Activated naive CD8-positive, alpha-beta T cell treated with anti-CD3 and anti-CD28 coated beads, Interleukin-2, amount 10 ng/mL, durations not matched to agents 7 days and 5 days (primary cell): ENCODE measurements around the gene TRMT10A. TPM values are rescaled to one million over a fixed set of nuclear protein-coding genes. Genes with fewer than 3 reads are reported as not detected.

Experiments used
- ATAC-seq: fragments of 150-1000 bp; cut with Tn5 transposase; one replicate; pipeline ENCODE4 v1.10.0; 2021; ENCODE audit warnings: low read depth, moderate library complexity
- POLR2A ChIA-PET: fragments of 350-600 bp; sonication (Branson Sonifier 250); formaldehyde crosslinking; loops from one replicate; lab custom pipeline; 2021; ENCODE audit warnings: antibody characterized with exemption; lab: Charles Lee
- DNase-seq: peaks from one replicate; pipeline ENCODE4 v3.0.0; 2021
- H3K27ac Mint-ChIP-seq: one replicate; pipeline ENCODE4 v1.8.0; 2022; ENCODE audit warnings: mild to moderate bottlenecking, mixed read lengths
- H3K27me3 Mint-ChIP-seq: one replicate; pipeline ENCODE4 v1.8.0; 2022; ENCODE audit warnings: mild to moderate bottlenecking, moderate library complexity, mixed read lengths
- H3K36me3 Mint-ChIP-seq: one replicate; pipeline ENCODE4 v1.8.0; 2021; ENCODE audit warnings: mild to moderate bottlenecking, mixed read lengths
- H3K4me1 Mint-ChIP-seq: one replicate; pipeline ENCODE4 v1.8.0; 2021; ENCODE audit warnings: mixed read lengths
- H3K4me3 Mint-ChIP-seq: one replicate; pipeline ENCODE4 v1.8.0; 2022; ENCODE audit warnings: mild to moderate bottlenecking, moderate library complexity, mixed read lengths
- H3K9me3 Mint-ChIP-seq: one replicate; pipeline ENCODE4 v1.8.0; 2021; ENCODE audit warnings: mixed read lengths
- total RNA-seq, 2 experiments: library from RNA; stranded (reverse); gene quantifications; one replicate each; pipeline ENCODE4 v1.2.3, GENCODE V29; 2021

The TRMT10A gene
- total RNA-seq, result 1 to 10 TPM; 5.5 to 6.3 TPM

GRCh38 chr4:99563310-99564186 lies at the start of gene TRMT10A:
Gene TRMT10A, minus strand, starts transcription at chr4:99564039. Its CDS starts 4,701 bp downstream, at chr4:99559338.
- ATAC-seq, result peak; percentile 93

GRCh38 chr4:99612704-99613103 lies 48.9 kb upstream of the TRMT10A start:
- DNase-seq (no peak), ATAC-seq (no peak)
- Mint-ChIP-seq H3K27me3 (peaks cover 19% of the 10 kb centered on the region), H3K4me1 (no peaks in the 10 kb centered on the region), H3K36me3 (no peaks in the 10 kb centered on the region), H3K9me3 (no peaks in the 10 kb centered on the region), H3K27ac (no peak overlapping the region), H3K4me3 (no peak overlapping the region)
- POLR2A ChIA-PET, result no interaction called here

More at GRCh38 chr4:99563310-99564186, at the start of gene TRMT10A:
- peaks cover 21% of the 10 kb centered on the region for H3K27me3 Mint-ChIP-seq
- peaks cover 14% of the 10 kb centered on the region for H3K4me1 Mint-ChIP-seq
- POLR2A ChIA-PET, result interaction anchor here (1.0 to 1.8 kb wide), 10 partner anchors 55 to 568 kb away, joined by 3 to 11 read pairs (median 4); partner anchors contain the start of genes DAPP1, LAMTOR3 and METAP1
- peak; percentile 91 for DNase-seq
- no peaks in the 10 kb centered on the region for H3K36me3 Mint-ChIP-seq
- H3K27ac Mint-ChIP-seq, result peak within 1 kb of the TSS; percentile 97
- H3K9me3 Mint-ChIP-seq, result no peaks in the 10 kb centered on the region
- H3K4me3 Mint-ChIP-seq, result peak within 1 kb of the TSS; percentile 94

GRCh38 chr4:99612281-99612680 lies 48.4 kb upstream of the TRMT10A start:
- Mint-ChIP-seq H3K9me3 (no peaks in the 10 kb centered on the region), H3K36me3 (no peaks in the 10 kb centered on the region), H3K4me1 (no peaks in the 10 kb centered on the region), H3K4me3 (no peak overlapping the region), H3K27ac (no peak overlapping the region), H3K27me3 (peaks cover 20% of the 10 kb centered on the region)
- no peak for ATAC-seq
- POLR2A ChIA-PET, result no interaction called here
- no peak for DNase-seq

GRCh38 chr4:99610605-99611175 lies 46.9 kb upstream of the TRMT10A start:
- Mint-ChIP-seq H3K36me3 (no peaks in the 10 kb centered on the region), H3K4me3 (no peak overlapping the region), H3K27me3 (peaks cover 20% of the 10 kb centered on the region), H3K27ac (no peak overlapping the region), H3K4me1 (no peaks in the 10 kb centered on the region), H3K9me3 (no peaks in the 10 kb centered on the region)
- ATAC-seq, result no peak
- POLR2A ChIA-PET, result no interaction called here
- DNase-seq, result no peak

GRCh38 chr4:99608417-99608816 lies 44.6 kb upstream of the TRMT10A start:
- no peak for ATAC-seq
- POLR2A ChIA-PET, result no interaction called here

GRCh38 chr4:99606716-99607115 lies 42.9 kb upstream of the TRMT10A start:
- H3K4me1 Mint-ChIP-seq, result no peaks in the 10 kb centered on the region
- POLR2A ChIA-PET, result no interaction called here
- ATAC-seq, result no peak
- H3K9me3 Mint-ChIP-seq, result no peaks in the 10 kb centered on the region
- no peaks in the 10 kb centered on the region for H3K36me3 Mint-ChIP-seq
- no peak overlapping the region for H3K4me3 Mint-ChIP-seq
- DNase-seq, result no peak
- H3K27me3 Mint-ChIP-seq, result peaks cover 18% of the 10 kb centered on the region
- H3K27ac Mint-ChIP-seq, result no peak overlapping the region

More at GRCh38 chr4:99608417-99608816, 44.6 kb upstream of the TRMT10A start:
- H3K36me3 Mint-ChIP-seq, result no peaks in the 10 kb centered on the region
- no peaks in the 10 kb centered on the region for H3K9me3 Mint-ChIP-seq
- H3K4me1 Mint-ChIP-seq, result no peaks in the 10 kb centered on the region
- H3K27ac Mint-ChIP-seq, result no peak overlapping the region
- H3K27me3 Mint-ChIP-seq, result peaks cover 22% of the 10 kb centered on the region
- H3K4me3 Mint-ChIP-seq, result no peak overlapping the region
- no peak for DNase-seq

- Mint-ChIP-seq H3K36me3 (no peaks in the 10 kb centered on the region), H3K27ac (no peak overlapping the region), H3K4me1 (peaks cover 1% of the 10 kb centered on the region), H3K4me3 (no peak overlapping the region), H3K27me3 (peaks cover 2% of the 10 kb centered on the region), H3K9me3 (no peaks in the 10 kb centered on the region)
- POLR2A ChIA-PET, result no interaction called here
- ATAC-seq, result no peak
- no peak for DNase-seq
Measured at GRCh38 chr4:99594818-99595217, 31.0 kb upstream of the TRMT10A start.

GRCh38 chr4:99593781-99594641 lies 30.2 kb upstream of the TRMT10A start:
- Mint-ChIP-seq H3K27me3 (peaks cover 2% of the 10 kb centered on the region), H3K36me3 (no peaks in the 10 kb centered on the region), H3K4me1 (peaks cover 1% of the 10 kb centered on the region), H3K4me3 (no peak overlapping the region), H3K27ac (no peak overlapping the region), H3K9me3 (no peaks in the 10 kb centered on the region)
- DNase-seq (no peak), ATAC-seq (no peak)
- POLR2A ChIA-PET, result no interaction called here

- Mint-ChIP-seq H3K27me3 (no peaks in the 10 kb centered on the region), H3K27ac (no peak overlapping the region), H3K4me1 (no peaks in the 10 kb centered on the region), H3K36me3 (no peaks in the 10 kb centered on the region), H3K9me3 (no peaks in the 10 kb centered on the region), H3K4me3 (no peak overlapping the region)
- DNase-seq, result no peak
- POLR2A ChIA-PET, result no interaction called here
- ATAC-seq, result no peak
Measured at GRCh38 chr4:99591757-99592156, 27.9 kb upstream of the TRMT10A start.

GRCh38 chr4:99587803-99588202 lies 24.0 kb upstream of the TRMT10A start:
- Mint-ChIP-seq H3K9me3 (no peaks in the 10 kb centered on the region), H3K36me3 (no peaks in the 10 kb centered on the region), H3K27me3 (peaks cover 7% of the 10 kb centered on the region), H3K4me3 (no peak overlapping the region), H3K4me1 (no peaks in the 10 kb centered on the region), H3K27ac (no peak overlapping the region)
- POLR2A ChIA-PET, result no interaction called here
- ATAC-seq (no peak), DNase-seq (no peak)

GRCh38 chr4:99587309-99587708 lies 23.5 kb upstream of the TRMT10A start:
- H3K9me3 Mint-ChIP-seq, result no peaks in the 10 kb centered on the region

GRCh38 chr4:99586797-99587196 lies 23.0 kb upstream of the TRMT10A start:
- Mint-ChIP-seq H3K4me1 (no peaks in the 10 kb centered on the region), H3K27ac (no peak overlapping the region)

More at GRCh38 chr4:99587309-99587708, 23.5 kb upstream of the TRMT10A start:
- no peaks in the 10 kb centered on the region for H3K4me1 Mint-ChIP-seq
- peaks cover 7% of the 10 kb centered on the region for H3K27me3 Mint-ChIP-seq
- POLR2A ChIA-PET, result no interaction called here
- H3K4me3 Mint-ChIP-seq, result no peak overlapping the region
- no peaks in the 10 kb centered on the region for H3K36me3 Mint-ChIP-seq
- ATAC-seq (no peak), DNase-seq (no peak)
- no peak overlapping the region for H3K27ac Mint-ChIP-seq

GRCh38 chr4:99586322-99586721 lies 22.5 kb upstream of the TRMT10A start:
- Mint-ChIP-seq H3K27me3 (peaks cover 13% of the 10 kb centered on the region), H3K4me1 (no peaks in the 10 kb centered on the region), H3K27ac (no peak overlapping the region), H3K9me3 (no peaks in the 10 kb centered on the region), H3K36me3 (no peaks in the 10 kb centered on the region), H3K4me3 (no peak overlapping the region)
- ATAC-seq (no peak), DNase-seq (no peak)
- POLR2A ChIA-PET, result no interaction called here

More at GRCh38 chr4:99586797-99587196, 23.0 kb upstream of the TRMT10A start:
- Mint-ChIP-seq H3K27me3 (peaks cover 11% of the 10 kb centered on the region), H3K4me3 (no peak overlapping the region), H3K9me3 (no peaks in the 10 kb centered on the region), H3K36me3 (no peaks in the 10 kb centered on the region)
- ATAC-seq (no peak), DNase-seq (no peak)
- POLR2A ChIA-PET, result no interaction called here
